ENCODE data around the gene TPCN1.

Gene TPCN1

GRCh38 chr12:113226696-113227568 is 5.7 kb downstream of the TPCN1 start:
- DNase-seq, result no peak

GRCh38 chr12:113227686-113228391 is 6.6 kb downstream of the TPCN1 start:
- DNase-seq, result no peak

- DNase-seq, result no peak
Observed at GRCh38 chr12:113228394-113229028, 7.2 kb downstream of the TPCN1 start.

- no peak for DNase-seq
Observed at GRCh38 chr12:113230315-113231234, 9.3 kb downstream of the TPCN1 start.

GRCh38 chr12:113231235-113232088 is 10.2 kb downstream of the TPCN1 start:
- DNase-seq, result no peak

- DNase-seq, result no peak
Observed at GRCh38 chr12:113232089-113232839, 11.0 kb downstream of the TPCN1 start.

- peak; percentile 75 to 86 for DNase-seq
Observed at GRCh38 chr12:113232840-113233585, 11.7 kb downstream of the TPCN1 start.

GRCh38 chr12:113233967-113234366 is 12.7 kb downstream of the TPCN1 start:
- no peak for DNase-seq

GRCh38 chr12:113234483-113234882 is 13.2 kb downstream of the TPCN1 start:
- no peak for DNase-seq

- no peak for DNase-seq
Observed at GRCh38 chr12:113235976-113236375, 14.7 kb downstream of the TPCN1 start.

GRCh38 chr12:113236539-113237399 is 15.5 kb downstream of the TPCN1 start:
- DNase-seq, result no peak

GRCh38 chr12:113237748-113238147 is 16.5 kb downstream of the TPCN1 start:
- no peak for DNase-seq

GRCh38 chr12:113238309-113238708 is 17.0 kb downstream of the TPCN1 start:
- DNase-seq, result no peak

GRCh38 chr12:113239288-113239771 is 18.1 kb downstream of the TPCN1 start:
- no peak for DNase-seq

GRCh38 chr12:113239811-113240331 is 18.6 kb downstream of the TPCN1 start:
- DNase-seq, result no peak

- no peak for DNase-seq
Observed at GRCh38 chr12:113240395-113240794, 19.1 kb downstream of the TPCN1 start.

- DNase-seq, result peak; percentile 5 to 43
Observed at GRCh38 chr12:113241191-113242025, 20.1 kb downstream of the TPCN1 start.

- no peak for DNase-seq
Observed at GRCh38 chr12:113242026-113242418, 20.8 kb downstream of the TPCN1 start.
